ENCODE data around the gene EFNB1.

Gene EFNB1

DNA sequence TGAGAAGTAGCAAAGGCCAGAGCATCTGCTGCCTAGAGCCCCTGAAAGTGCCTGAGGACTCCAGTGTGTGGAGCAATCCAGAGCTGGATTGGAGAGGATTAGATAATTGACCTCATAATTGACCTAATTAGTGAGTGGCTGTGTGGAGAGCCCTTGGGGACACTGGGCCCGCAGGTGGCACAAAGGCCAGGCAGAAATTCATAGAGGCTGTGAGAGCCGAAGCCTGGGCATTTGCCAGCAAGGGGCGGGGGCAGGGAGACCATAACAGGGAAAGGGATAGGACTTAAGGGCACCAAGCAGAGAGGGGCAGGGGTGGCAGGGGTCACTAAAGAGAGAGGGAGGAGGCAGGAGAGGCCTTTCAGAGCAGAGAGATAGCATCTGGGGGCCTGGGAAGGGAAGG, 45.3 kb downstream of the EFNB1 start:
- Histone ChIP-seq H3K4me1 (ENCODE audit: control insufficient read depth, insufficient read depth, low read length) (no peaks in the 10 kb centered on the region), H3K9ac (ENCODE audit: low read depth, low read length) (no peak overlapping the region), H3K9me3 (replicated peaks; ENCODE audit: low read length) (no peaks in the 10 kb centered on the region), H3K36me3 (ENCODE audit: insufficient read depth, low read length) (no peaks in the 10 kb centered on the region), H3K27me3 (ENCODE audit: control insufficient read depth, insufficient read depth, low read length) (peaks cover 35% of the 10 kb centered on the region), H3K4me3 (ENCODE audit: low read length) (no peak overlapping the region), H3K4me2 (ENCODE audit: low read length) (no peak overlapping the region)

DNA sequence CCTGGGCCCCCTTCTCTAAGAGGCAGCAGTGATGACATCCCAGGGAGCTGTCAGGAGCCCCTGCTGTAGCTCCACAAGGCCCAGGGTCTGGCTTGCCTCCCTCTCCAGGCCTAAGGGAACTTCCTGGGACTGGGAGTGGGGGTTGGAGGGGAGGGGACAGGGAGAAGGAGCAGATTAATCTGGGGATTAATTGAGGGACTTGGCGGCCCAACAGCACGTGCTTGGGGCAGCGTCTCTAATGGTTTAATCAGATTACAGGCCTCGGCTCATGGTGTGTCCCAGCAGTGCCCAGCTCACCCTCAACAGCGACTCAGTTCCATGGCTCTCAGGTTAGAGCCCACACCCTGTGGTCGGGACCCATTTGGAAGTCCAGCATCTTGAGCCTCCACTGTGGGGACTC, 47.9 kb downstream of the EFNB1 start:
- Histone ChIP-seq H3K9ac (ENCODE audit: low read depth, low read length) (no peak overlapping the region), H3K4me3 (ENCODE audit: low read length) (no peak overlapping the region), H3K9me3 (replicated peaks; ENCODE audit: low read length) (no peaks in the 10 kb centered on the region), H3K4me1 (ENCODE audit: control insufficient read depth, insufficient read depth, low read length) (no peaks in the 10 kb centered on the region), H3K4me2 (ENCODE audit: low read length) (no peak overlapping the region), H3K27me3 (ENCODE audit: control insufficient read depth, insufficient read depth, low read length) (peaks cover 40% of the 10 kb centered on the region), H3K36me3 (ENCODE audit: insufficient read depth, low read length) (no peaks in the 10 kb centered on the region)

DNA sequence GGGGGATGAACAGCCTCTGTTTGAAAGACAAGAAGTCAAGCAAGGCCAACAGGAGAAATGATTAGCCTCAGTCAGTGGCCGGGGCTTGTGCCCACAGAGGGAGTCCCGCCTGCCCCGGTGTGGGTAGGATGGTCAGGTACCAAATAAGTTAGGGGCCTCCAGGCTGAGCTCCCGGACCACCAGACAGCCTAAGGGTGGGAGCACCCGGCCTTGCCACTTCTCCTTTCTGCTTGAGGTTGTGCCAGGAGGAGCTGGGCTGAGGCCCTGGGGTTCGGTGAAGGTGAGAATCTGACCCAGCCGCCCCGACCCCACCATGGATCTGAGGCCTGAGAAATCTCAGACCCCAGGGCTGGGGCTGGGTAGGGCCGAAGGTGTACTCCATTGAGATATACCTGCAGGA, 48.8 kb downstream of the EFNB1 start:
- no peaks in the 10 kb centered on the region for H3K36me3 ChIP-seq (ENCODE audit: insufficient read depth, low read length)
- no peak overlapping the region for H3K4me3 ChIP-seq (ENCODE audit: low read length)
- H3K4me2 ChIP-seq (ENCODE audit: low read length): no peak overlapping the region
- peaks cover 43% of the 10 kb centered on the region for H3K27me3 ChIP-seq (ENCODE audit: control insufficient read depth, insufficient read depth, low read length)
- H3K4me1 ChIP-seq (ENCODE audit: control insufficient read depth, insufficient read depth, low read length): no peaks in the 10 kb centered on the region
- H3K9me3 ChIP-seq (replicated peaks; ENCODE audit: low read length): no peaks in the 10 kb centered on the region
- no peak overlapping the region for H3K9ac ChIP-seq (ENCODE audit: low read depth, low read length)

DNA sequence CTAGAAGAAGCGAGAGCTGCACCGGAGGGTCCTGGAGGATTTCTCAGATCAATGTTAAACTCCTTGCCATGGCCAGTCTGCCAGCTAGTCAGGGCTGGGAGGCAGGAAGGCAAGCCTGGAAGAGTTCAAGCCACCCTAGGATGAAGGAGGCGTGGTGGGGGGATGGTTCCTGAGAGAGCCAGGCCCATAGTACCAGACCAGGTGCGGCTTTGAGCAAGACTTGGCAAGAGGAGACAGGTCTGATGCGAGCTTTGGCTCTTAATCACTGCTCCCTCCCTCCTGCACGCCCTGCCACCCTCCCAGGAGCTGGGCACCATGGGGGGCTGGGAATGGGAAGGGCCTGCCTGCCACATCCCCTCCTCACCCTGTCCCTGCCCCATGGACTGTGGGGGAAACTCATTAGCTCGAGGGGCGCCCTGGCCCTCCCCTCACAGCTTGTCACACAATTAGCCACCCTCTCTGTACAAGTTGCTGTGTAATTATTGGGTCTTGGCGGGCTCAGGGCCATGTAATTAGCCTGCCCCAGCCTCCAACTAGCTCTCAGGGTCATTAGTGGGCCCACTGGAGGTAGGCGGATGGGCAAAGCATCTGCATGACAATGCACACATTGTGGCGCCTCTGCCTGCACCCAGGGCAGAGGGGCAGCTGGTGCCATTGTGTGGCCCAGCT, 50.3 kb downstream of the EFNB1 start:
- Histone ChIP-seq H3K4me3 (ENCODE audit: low read length) (no peak overlapping the region), H3K4me1 (ENCODE audit: control insufficient read depth, insufficient read depth, low read length) (no peaks in the 10 kb centered on the region), H3K9ac (ENCODE audit: low read depth, low read length) (no peak overlapping the region), H3K4me2 (ENCODE audit: low read length) (no peak overlapping the region), H3K9me3 (replicated peaks; ENCODE audit: low read length) (no peaks in the 10 kb centered on the region), H3K36me3 (ENCODE audit: insufficient read depth, low read length) (no peaks in the 10 kb centered on the region), H3K27me3 (ENCODE audit: control insufficient read depth, insufficient read depth, low read length) (peaks cover 51% of the 10 kb centered on the region)

DNA sequence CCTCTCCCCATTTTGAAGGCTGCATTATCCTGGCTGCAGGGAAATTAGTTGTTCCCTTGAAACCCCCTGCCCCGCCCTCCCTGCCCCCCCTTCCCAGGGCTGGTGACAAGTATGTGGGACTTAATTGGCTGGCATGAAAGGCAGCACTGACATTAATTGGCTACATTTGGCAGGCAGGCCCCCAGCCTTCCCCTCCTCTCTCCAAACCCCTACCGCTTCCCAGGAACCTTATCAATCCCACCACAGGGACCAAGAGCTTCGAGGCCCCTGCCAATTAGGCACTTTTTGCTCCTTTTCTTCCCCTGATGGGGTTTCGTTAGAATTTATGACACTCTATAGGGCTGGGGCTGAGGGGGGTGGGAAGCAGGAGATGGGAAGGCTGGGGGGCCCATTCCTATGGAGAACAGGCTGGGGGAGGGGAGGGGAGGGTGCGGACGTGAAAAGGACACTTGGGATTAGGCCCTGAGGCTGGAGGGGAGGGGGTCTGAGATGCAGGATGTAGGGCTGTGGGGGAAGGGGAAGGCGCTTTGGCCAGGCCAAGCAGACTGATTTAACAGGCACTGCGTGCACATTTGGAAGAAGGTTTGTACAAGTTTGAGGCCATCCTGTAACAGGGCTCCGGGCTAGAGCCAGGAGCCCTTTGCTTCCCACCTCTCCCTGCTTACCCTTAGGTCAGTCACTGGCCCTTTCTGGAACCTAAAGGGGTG, 52.2 kb downstream of the EFNB1 start:
- Histone ChIP-seq H3K9ac (ENCODE audit: low read depth, low read length) (no peak overlapping the region), H3K27me3 (ENCODE audit: control insufficient read depth, insufficient read depth, low read length) (peaks cover 48% of the 10 kb centered on the region), H3K4me3 (ENCODE audit: low read length) (no peak overlapping the region), H3K9me3 (replicated peaks; ENCODE audit: low read length) (no peaks in the 10 kb centered on the region), H3K4me2 (ENCODE audit: low read length) (no peak overlapping the region), H3K4me1 (ENCODE audit: control insufficient read depth, insufficient read depth, low read length) (no peaks in the 10 kb centered on the region), H3K36me3 (ENCODE audit: insufficient read depth, low read length) (no peaks in the 10 kb centered on the region)

DNA sequence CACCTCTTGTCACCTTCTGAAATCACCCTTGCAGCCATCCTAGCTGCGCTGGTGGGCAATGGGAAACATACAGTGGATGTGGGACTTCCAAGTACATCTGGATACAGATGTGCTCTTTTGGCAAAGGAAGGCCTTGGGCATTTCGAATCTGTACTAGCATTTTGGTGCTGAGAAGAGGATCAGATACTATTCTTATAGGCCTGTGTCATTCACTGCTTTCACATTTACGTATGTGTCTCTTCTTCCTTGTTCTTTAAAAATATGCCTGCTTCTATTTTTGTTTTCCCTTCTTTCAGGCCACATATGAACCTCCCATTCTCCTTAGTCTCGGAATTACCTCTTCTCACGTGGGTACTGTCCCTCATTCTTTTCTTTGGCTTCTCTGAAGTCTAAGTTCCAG, 53.1 kb downstream of the EFNB1 start:
- H3K9me3 ChIP-seq (replicated peaks; ENCODE audit: low read length): no peaks in the 10 kb centered on the region
- no peak overlapping the region for H3K4me3 ChIP-seq (ENCODE audit: low read length)
- no peak overlapping the region for H3K4me2 ChIP-seq (ENCODE audit: low read length)
- peaks cover 51% of the 10 kb centered on the region for H3K27me3 ChIP-seq (ENCODE audit: control insufficient read depth, insufficient read depth, low read length)
- H3K9ac ChIP-seq (ENCODE audit: low read depth, low read length): no peak overlapping the region
- no peaks in the 10 kb centered on the region for H3K36me3 ChIP-seq (ENCODE audit: insufficient read depth, low read length)
- no peaks in the 10 kb centered on the region for H3K4me1 ChIP-seq (ENCODE audit: control insufficient read depth, insufficient read depth, low read length)

DNA sequence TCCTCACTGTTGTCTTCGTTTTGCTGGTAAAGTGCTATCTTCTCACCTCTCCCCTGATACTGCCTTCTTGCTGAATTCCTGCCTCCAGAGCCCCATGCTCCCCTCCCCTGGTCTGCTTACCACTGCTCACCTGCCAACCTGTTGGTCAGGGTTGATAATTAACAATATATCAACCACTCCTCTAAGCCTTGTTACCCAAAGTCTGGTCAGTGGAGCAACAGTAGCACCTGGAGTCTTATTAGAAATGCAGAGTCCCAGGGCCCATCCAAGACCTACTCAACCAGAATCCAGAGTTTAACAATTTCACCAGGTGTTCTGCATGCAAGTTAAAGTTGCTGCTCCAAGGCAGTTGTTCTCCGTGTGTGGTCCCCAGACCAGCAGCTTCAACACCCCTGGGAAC, 55.0 kb downstream of the EFNB1 start:
- Histone ChIP-seq H3K9me3 (replicated peaks; ENCODE audit: low read length) (no peaks in the 10 kb centered on the region), H3K36me3 (ENCODE audit: insufficient read depth, low read length) (no peaks in the 10 kb centered on the region), H3K4me1 (ENCODE audit: control insufficient read depth, insufficient read depth, low read length) (no peaks in the 10 kb centered on the region), H3K4me2 (ENCODE audit: low read length) (no peak overlapping the region), H3K9ac (ENCODE audit: low read depth, low read length) (no peak overlapping the region), H3K4me3 (ENCODE audit: low read length) (no peak overlapping the region), H3K27me3 (ENCODE audit: control insufficient read depth, insufficient read depth, low read length) (peaks cover 67% of the 10 kb centered on the region)

DNA sequence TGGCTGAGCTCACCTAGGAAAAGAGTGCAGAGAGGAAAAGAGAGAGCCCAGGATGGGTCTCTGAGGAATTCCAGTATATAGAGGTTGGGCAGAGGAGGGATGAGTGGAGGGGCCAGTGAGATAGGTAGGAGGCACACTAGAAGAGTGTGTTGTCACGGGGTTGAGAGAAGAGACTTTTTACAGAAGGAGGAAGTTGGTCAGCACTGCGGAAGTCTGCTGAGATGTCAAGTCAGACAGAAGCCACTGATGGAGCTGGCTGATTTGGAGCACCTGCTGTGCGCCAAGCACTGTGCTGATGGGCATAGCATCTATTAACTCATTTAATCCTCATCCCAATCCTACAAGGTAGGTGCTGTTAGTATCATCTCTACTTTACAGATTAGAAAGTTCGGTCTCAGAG, 60.4 kb downstream of the EFNB1 start:
- H3K36me3 ChIP-seq (ENCODE audit: insufficient read depth, low read length): no peaks in the 10 kb centered on the region
- H3K27me3 ChIP-seq (ENCODE audit: control insufficient read depth, insufficient read depth, low read length): peaks cover 44% of the 10 kb centered on the region
- no peak overlapping the region for H3K4me3 ChIP-seq (ENCODE audit: low read length)
- no peak overlapping the region for H3K4me2 ChIP-seq (ENCODE audit: low read length)
- H3K4me1 ChIP-seq (ENCODE audit: control insufficient read depth, insufficient read depth, low read length): peaks cover 2% of the 10 kb centered on the region
- H3K9me3 ChIP-seq (replicated peaks; ENCODE audit: low read length): no peaks in the 10 kb centered on the region
- H3K9ac ChIP-seq (ENCODE audit: low read depth, low read length): no peak overlapping the region
